HCEC 1CT (cell line): ENCODE data around the gene NRN1L.

ENCODE experiments used
- DNase-seq: peaks from one replicate; pipeline ENCODE4 v3.0.0-alpha.2; 2017

NRN1L gene

DNA sequence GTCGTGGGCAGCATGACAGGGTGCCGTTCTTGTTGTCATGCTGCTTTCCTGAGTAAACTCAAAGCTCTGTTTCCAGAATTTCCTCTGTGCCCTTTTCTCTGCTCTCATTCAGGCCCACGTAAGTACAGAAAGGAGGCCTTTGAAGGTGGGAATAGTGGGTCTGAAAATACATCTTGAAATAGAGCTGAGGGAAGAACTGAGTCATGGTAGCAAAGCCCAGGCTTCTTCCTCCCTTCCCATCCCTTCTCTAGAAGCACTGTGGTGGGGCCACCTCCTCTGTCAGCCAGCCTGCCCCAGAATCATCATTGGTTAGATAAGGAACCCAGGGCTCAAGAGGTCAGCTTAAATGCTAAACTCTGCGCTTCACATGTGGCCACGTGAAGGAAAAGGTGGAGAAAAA is 37.5 kb downstream of the NRN1L start:
- DNase-seq = no peak

DNA sequence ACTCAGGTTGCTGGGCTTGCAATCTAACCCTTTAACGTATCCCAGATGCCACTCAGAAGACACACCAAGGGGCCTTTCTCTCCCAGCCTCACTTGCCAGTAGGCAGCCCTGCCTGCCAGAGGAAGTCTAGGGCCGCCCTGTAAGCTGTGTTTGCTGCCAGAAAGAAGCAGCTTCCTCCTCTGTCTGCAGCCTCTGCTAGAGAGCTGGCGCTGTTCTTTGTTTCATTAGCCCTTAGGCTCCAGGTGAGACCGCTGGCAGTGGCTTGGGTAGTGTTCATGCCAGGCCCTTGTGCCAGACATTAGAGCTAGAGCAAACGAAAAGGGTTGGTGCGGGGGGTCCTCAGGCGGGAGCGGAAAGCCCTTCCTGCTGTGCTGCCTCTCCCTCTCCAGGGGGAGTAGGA is 38.1 kb downstream of the NRN1L start:
- DNase-seq = no peak

DNA sequence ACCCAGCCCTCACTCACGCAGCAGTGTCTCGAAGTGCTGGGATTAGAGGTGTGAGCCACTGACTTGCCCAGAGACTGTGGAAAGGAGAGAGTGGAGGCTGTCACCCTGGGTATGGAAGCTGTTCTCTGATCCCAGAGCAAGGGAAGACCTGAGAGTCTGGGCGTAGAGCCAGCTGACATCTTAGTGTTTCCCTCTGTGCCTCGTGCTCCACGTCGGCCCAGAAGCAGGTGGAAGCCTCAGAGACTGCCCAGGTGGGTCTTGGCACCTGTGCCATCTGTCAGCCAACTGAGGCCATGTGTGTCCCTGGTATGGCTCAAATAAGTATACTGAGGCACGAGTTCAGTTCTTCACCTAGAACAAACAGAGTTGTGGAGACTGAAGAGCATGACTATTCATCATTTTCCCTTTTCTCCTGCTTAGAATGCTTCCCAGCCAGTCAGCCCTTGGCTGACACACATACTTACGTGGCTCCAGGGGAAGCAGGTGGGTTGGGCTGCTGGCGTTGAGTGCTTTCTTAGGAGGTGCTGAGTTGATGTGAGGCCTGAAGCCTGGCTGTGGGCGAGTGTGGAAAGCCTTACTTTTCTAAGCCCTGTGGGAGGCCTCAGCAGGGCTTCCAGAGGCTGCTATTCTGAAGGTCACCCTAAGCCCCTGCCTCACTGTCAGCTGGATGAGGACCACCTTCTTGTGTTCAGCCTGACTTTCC is 38.9 kb downstream of the NRN1L start:
- no peak for DNase-seq

DNA sequence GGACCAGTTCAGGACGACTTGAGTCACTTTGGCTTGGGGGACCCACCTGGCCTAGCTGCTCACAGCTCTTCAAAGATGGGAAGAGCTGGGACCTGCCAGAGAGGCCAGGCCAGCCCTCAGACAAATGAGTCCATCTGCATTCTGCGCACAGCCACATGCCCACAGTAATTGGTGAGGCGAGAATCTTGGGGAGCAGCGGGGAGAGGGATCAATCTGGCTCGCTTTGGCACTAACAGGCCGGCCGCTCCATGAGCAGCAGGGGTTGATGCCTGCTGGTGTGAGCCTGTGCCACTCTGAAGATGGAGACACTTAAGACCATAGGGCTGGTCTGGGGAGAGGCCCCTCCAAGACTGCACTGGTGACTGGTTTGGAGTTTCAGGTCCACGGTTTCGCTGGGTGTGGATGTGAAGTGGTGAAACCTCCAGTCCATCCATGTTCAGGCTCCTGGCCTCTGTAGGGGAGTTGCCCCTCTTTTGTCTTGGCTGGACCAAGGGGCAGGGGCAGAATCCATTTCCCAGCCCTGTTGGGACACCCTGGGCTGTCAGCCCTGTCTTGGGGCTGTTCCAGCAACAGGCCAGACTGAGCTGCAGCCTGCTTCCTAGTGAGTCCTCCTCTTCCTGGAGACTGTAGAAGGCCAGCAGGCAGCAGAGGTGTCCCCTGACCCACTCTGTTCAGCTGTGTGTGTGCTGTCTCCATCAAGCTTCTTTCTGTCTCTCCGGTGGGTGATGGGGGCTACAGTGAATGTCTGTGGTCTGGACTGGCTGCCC is 39.6 kb downstream of the NRN1L start:
- no peak for DNase-seq

- DNase-seq = no peak
Measured at GRCh38 chr16:67926181-67926750, 41.6 kb downstream of the NRN1L start.

GRCh38 chr16:67927131-67927941 is 42.7 kb downstream of the NRN1L start:
- DNase-seq = no peak

GRCh38 chr16:67928147-67928546 is 43.5 kb downstream of the NRN1L start:
- DNase-seq = no peak

GRCh38 chr16:67928561-67929364 is 44.1 kb downstream of the NRN1L start:
- peak; percentile 50 for DNase-seq

DNA sequence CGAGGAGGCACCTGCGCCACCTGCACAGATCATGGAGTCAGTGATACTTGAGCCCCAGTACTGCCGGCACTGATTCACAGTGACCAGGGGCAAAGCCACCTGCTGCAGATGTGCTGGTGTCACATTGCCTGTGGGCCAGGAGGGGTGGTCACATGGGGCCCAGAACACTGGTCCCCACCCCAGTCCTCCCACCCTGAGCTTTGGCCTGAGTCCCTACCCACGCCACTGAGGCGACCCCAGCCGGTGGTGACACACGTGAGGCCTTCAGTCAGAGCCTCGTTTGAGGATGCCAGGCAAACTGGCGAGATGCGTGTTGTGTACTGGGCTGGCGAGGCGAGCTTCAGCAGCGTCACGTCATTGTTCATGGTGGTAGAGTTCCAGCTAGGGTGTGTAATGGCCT is 45.5 kb downstream of the NRN1L start:
- DNase-seq = no peak

GRCh38 chr16:67930678-67931211 is 46.1 kb downstream of the NRN1L start:
- no peak for DNase-seq

DNA sequence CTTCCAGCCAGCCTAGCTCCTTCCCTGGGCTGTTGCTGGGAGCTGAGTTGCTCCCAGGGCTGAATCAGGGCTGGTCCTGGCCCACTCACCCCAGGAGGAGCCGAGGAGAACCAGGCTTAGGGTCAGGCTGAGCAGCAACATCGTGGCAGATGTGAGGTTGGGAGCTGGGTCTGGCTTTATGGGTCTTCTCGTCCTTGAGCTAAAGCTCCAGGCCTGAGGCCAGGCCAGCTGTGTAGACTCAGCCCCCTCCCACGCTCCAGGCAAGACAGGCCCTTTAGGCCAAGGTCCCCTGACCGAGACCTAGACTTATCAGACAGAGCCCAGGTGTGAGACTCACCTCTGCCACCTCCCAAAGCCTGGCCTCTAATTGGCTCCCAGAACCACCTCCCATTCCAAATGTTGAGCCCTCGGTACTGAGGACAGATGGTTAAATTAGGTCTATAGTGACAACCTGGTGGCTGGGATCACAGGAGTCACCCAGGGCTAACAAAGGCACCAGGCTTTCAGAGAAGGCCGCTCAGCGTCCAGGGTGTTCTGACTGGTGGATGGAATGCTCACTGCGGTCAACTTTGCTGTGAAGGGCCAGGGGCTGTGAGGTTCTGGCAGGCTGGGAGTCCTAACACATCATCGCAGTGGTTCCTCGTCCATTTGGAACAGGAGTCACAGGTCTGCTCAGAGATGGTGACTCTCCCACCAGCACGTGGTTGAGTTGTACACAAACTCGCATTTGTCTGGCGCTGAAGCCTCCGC is 47.2 kb downstream of the NRN1L start, which contains the start of gene CTRL:
Gene CTRL (minus strand): TSS at position 151 of the 750 bp plus-strand sequence. CDS start 10 bp downstream, at position 141.
- no peak for DNase-seq

DNA sequence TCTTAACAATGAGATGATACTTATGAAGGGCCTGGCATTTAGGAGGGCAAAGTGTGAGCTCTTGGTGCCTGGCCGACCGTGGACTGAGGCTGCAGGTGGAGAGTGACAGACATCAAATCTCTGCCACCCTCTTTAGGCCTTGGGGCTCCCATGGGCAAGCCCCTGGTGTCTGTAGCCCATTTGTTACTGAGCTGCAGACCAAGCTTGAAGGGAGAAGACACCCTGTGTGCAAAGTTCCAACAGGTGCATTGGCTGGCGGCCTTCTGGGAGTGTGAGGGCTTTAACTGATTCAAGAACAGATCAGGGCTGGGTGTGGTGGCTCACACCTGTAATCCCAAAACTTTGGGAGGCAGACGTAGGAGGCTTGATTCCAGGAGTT is 47.8 kb downstream of the NRN1L start:
- no peak for DNase-seq

GRCh38 chr16:67933805-67934204 is 49.1 kb downstream of the NRN1L start:
- DNase-seq = no peak

GRCh38 chr16:67934306-67935100 is 49.8 kb downstream of the NRN1L start:
- no peak for DNase-seq

DNA sequence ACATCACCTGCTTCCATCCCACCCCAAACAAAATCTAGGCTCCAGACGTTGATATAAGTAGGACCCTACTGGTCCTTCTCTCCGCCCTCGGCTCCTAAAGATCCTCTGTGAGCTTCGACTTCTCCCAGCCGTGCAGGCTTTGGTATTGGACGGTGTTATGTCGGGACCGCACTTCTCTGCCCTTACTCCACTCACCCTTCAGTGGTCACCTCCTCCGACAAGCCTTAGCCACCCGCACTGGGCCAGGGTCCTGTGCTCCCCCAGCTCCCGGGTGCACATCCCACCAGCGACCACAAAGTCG is 50.4 kb downstream of the NRN1L start:
- no peak for DNase-seq

GRCh38 chr16:67935402-67936123 is 50.9 kb downstream of the NRN1L start:
- peak; percentile 86 for DNase-seq
